HS-27A (cell line): ENCODE data around the gene CHPT1.
"Not testable (repeated sequence)": the region's sequence is repeated elsewhere in the genome, so short reads cannot be mapped to it uniquely, and the experiment has no call there.

Source experiments
- DNase-seq: peaks from one replicate; pipeline ENCODE4 v3.0.0-alpha.2; 2012; ENCODE audit warnings: low read depth, missing footprints

CHPT1 gene

GRCh38 chr12:101722392-101722791, 25.0 kb downstream of the CHPT1 start:
- DNase-seq = no peak

DNA sequence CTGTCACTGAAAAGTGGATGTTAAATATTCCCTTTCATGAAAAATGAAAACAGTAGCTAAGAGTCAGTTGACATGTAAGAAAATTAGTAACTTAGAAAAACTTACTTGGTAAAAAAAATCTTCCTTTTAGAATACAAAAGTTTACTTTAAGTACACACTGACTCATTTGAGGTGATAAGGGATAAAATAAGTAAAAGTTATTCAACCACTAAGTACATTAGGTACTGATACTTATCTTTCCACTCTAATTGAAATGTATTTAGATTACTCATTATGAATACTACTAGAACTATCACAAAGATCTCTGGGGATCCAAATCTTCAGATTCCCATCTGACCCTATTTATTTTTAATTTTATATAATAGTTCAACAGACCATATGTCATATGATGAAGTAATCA, 29.7 kb downstream of the CHPT1 start:
- no peak for DNase-seq

DNA sequence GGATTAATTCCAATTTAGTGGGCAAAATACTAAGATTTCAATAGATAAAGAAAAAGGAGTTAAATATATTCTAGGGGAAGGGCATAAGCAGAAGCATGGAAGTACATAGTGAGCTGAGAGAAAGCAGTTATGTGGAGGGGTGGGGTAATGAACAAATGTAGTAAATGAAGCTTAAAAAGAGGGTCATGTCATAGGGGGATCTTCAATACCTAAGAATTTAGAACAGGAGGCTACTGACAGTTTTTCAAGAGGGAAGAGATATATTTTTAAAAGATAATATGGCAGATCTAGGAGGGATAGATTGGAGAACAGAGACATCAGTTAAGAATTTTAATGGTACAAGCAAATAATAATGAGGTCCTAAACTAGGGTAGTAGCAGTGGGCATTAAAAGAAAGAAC, 32.4 kb downstream of the CHPT1 start:
- DNase-seq = no peak

- no peak for DNase-seq
Measured at GRCh38 chr12:101732318-101732717, 34.9 kb downstream of the CHPT1 start.

DNA sequence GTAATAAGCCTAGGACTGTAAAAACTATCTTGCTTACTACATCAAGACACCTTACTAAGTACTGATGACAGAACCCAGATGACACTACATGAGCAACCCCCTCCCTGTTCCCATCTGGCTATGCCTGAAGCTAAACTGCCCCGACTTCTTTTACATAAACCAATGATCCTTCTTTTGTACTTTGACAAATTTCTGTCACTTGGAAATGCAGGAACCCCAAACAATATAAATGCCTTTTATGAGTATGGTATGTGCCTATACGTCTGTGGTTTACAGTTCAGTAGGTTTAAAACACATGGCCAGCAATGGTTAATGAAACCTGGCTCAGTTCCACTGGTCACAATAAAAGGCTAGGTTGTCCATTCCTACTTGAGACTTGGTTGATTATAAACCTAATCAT, 35.7 kb downstream of the CHPT1 start:
- no peak for DNase-seq

- not testable (repeated sequence) for DNase-seq
Measured at GRCh38 chr12:101734482-101734881, 37.0 kb downstream of the CHPT1 start.

DNA sequence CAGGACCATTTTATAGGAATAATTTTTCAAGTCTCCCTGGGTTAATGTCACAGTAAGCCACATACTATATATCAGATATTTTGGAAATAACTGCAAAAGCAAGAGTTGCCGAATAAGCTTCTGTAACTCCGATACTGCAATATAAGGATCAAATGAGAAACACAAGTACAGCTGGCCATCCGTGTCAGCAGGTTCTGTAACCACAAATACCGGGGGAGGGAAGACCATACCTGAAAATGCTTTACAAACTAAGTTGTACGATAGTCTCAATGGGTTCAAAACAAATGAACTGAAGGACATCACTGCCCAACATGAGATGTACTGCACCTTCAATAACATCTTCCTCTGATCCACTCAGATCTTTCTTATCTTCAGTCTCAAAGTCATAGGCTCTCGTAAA, 40.0 kb downstream of the CHPT1 start:
- no peak for DNase-seq

- no peak for DNase-seq
Measured at GRCh38 chr12:101738920-101739665, 41.7 kb downstream of the CHPT1 start, which contains the start of gene SYCP3. TSS of gene SYCP3 (minus strand) at chr12:101739462. CDS start at chr12:101737935, 1,527 bp downstream.

DNA sequence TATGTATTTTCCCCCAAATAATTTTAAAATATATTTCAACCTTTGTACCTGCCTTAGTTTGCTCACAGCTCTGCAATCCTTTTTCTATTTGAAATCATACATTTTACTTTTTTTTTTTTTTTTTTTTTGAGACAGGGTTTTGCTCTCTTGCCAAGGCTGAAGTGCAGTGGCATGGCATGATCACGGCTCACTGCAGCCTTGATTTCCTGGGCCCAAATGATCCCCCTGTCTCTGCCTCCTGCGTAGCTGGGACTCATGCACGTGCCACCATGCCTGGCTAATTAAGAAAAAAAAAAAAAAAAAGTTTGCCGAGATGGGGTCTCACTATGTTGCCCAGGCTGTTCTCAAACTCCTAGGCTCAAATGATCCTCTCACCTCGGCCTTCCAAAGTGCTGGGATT, 43.1 kb downstream of the CHPT1 start:
- DNase-seq = no peak

- no peak for DNase-seq
Measured at GRCh38 chr12:101740980-101741379, 43.5 kb downstream of the CHPT1 start.

DNA sequence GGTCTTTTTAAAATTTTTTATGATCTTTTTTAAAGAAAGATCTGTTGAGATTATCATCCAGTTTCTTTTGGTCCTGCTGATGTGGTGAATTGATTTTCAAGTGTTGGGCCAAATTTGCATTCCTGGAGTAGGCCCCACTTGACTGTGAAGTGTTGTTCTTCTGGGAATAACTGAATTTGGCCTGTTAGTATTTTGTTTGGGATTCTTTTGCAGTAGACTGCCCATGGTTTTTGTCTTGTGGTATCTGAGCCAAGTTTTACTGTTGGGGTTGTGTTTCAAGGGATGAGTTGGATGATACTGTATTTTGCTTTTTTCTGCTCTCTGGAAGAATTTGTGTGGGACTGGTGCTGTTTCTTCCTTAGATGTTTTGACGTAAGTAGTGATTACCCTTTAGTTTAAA, 45.8 kb downstream of the CHPT1 start:
- no peak for DNase-seq

DNA sequence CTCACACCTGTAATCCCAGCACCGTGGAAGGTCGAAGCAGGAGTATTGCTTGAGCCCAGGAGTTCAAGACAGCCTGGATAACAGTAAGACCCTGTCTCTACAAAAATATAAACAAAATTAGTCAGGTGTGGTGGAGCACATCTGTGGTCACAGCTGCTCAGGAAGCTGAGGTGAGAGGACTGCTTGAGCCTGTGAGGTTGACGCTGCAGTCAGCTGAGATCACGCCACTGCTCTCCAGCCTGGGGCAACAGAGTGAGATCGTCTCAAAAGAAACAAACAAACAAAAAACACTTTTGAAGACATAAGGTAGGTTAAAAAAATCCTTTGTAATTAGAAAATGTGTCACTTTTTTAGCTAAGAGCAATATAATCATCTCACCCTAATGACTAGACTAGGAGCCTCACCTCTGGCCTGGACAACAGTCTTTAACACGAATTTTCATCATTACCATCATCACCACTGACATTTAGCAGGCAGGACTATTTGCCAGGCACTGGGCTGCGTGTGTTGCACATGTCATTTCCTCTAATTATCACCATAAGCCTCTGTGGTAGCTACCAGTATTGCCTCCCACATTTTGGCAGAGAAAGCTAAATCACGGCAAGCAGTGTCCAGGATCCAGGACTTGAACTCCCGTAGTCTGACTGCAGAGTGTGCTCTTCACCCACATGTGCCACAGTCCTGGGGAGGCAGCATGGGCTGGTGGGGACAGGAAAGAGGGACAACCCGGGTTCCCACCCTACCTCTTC, 46.5 kb downstream of the CHPT1 start:
- no peak for DNase-seq

DNA sequence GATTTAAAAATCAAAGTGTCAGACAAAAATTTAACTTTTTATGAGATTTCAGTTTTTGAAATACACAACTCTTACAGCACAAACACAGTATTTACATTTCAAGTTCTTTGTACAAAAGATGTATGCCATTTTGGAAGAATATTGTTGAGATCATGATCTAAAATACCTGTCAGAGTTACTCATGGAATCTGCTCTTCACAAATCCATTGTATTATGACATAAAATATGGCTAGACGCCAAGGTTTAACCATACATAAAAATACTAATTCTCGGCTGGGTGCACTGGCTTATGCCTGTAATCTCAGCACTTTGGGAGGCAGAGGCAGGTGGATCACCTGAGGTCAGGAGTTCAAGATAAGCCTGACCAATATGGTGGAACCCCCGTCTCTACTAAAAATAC, 48.0 kb downstream of the CHPT1 start:
- DNase-seq = no peak

GRCh38 chr12:101746196-101746595, 48.8 kb downstream of the CHPT1 start:
- DNase-seq = no peak

DNA sequence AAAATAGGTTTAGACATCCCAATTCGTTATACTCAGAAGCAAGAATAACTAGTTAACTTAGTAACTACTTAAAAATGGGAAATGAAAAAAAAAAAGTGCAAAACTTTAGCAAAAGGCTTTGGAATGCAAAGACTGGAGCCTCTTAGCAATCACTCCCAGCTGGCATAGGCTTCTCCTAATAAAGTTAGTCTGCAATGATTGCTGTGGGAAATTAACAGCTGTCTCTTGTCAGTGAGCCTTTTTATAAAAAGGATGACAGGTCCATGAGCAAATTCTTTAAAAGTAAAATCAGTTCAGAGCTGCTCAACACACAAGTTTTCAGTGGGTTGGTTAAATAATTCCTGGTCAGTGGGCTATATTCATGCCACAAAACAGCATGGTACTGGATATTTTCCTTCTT, 49.2 kb downstream of the CHPT1 start:
- no peak for DNase-seq

GRCh38 chr12:101747697-101748096, 50.3 kb downstream of the CHPT1 start:
- DNase-seq = no peak

DNA sequence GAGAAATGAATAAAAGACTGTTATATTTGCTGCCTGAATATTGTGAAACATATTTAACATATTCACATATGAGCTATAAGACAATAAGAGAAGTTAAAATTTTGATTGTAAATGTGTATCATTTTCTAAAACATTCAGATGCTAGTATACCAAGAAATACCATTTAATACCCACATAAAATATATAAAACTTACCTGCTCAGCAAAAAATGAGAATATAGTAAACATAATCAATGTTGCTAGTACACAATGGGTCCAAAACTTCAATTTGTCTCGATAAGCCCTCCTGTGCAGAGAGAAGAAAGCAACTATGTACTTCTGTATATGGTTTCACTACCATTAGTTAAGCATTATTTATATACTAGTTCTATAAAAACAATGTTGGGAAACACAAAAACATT, 51.5 kb downstream of the CHPT1 start:
- DNase-seq = no peak

DNA sequence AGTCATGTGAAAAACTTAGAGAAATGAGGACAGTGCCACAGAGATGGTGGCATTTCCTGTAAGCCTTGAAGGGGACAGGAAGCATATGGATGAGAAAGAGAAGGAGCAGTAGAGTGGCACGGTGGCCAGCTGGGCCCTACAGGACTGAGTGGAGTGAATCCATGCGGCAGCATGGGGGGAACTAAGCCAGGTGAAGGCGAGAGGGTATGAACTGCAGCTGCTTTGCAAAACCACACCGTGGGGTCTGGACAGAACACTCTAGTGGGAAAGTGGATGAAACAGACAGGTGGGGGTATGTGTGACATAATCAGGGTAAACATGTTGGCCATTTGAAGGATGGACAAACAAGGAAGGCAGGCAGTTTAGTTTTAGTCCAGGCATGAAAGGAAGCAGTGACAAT, 52.2 kb downstream of the CHPT1 start:
- DNase-seq = no peak

- DNase-seq = no peak
Measured at GRCh38 chr12:101750152-101750551, 52.7 kb downstream of the CHPT1 start.

DNA sequence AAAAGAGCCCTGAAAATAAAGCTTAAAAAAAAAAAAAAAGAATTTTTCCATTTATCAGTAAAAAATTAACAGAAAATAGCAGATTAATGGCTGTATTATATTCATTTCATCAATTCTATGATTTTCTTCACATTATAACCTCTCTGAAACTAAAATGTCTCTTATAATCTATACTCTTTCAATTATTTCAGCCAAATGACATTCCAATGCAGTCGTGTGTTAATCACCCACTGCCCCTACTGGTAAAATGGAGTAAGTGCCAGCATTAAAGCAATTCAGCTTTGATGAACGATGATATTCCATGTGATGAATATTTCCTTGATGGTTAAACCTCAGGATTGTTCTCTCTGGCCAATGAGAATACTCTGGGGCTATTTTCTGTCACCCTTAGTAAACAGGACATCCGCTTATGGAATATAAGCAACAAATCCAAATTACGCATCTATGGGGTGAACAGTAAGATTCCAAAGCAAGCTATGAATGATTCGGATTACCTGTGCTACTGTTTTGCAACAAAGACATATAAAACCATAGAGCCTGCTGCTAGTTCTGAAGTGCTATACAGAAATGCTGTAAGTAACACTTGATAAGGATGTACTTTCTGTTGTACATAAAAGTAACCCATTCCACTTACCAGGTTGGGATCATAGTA, 62.1 kb downstream of the CHPT1 start:
- DNase-seq = no peak

- no peak for DNase-seq
Measured at GRCh38 chr12:101761350-101761749, 63.9 kb downstream of the CHPT1 start.

GRCh38 chr12:101761781-101762180, 64.3 kb downstream of the CHPT1 start:
- no peak for DNase-seq
